ENCODE measurements around the gene NCOA7.

Gene NCOA7

DNA sequence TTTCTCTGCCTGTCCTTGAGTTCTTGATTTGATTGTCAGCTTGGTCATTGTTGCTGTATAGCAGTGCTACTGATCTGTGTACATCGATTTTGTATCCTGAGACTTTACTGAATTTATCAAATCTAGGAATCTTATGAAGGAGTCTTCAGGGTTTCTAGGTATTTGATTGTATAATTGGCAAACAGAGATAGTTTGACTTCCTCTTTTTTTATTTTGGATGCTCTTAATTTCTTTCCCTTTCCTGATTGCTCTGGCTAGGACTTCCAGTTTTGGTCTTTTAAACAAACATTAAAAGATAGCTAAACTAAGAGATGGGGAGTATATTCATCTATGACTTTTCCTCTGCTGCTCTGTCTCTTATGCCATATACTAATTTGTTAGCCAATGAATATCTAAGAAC lies 62.4 kb downstream of the NCOA7 start:
- CTCF ChIA-PET, result interaction anchor here (1.0 to 1.4 kb wide), 3 partner anchors 10 to 20 kb away, joined by 3 to 4 read pairs (median 3); no protein-coding TSS in a partner anchor

DNA sequence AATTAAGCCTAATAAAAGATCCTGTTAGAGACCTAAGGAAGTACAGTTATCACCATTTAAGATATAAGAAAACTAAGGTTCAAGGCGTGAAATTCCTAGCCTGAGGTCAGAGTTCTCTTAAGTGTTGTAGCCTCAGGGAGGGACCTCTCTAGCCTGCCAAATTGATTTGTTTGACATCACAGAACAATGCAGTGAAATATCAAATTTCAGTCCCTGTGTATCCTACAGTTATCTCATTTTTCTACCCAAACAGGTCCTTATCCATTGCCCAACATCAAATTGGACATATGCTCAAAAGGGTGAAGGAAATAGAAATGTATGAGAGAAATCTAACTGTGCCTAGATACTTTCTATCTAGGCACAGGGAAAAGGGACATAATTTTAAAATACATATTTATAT lies 63.0 kb downstream of the NCOA7 start:
- DNase-seq (ENCODE audit: extremely low spot score), result no peak
- ChIA-PET CTCF (no interaction called here), POLR2A (no interaction called here)
- TF ChIP-seq, protein P1, sequence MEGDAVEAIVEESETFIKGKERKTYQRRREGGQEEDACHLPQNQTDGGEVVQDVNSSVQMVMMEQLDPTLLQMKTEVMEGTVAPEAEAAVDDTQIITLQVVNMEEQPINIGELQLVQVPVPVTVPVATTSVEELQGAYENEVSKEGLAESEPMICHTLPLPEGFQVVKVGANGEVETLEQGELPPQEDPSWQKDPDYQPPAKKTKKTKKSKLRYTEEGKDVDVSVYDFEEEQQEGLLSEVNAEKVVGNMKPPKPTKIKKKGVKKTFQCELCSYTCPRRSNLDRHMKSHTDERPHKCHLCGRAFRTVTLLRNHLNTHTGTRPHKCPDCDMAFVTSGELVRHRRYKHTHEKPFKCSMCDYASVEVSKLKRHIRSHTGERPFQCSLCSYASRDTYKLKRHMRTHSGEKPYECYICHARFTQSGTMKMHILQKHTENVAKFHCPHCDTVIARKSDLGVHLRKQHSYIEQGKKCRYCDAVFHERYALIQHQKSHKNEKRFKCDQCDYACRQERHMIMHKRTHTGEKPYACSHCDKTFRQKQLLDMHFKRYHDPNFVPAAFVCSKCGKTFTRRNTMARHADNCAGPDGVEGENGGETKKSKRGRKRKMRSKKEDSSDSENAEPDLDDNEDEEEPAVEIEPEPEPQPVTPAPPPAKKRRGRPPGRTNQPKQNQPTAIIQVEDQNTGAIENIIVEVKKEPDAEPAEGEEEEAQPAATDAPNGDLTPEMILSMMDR (IDR thresholded peaks at IDR 0.05; ENCODE audit: control extremely low read depth, extremely low read depth, low read depth, missing control alignments), result no peak

More for the DNA sequence above, 62.4 kb downstream of the NCOA7 start:
- DNase-seq (ENCODE audit: extremely low spot score), result no peak
- POLR2A ChIA-PET, result no interaction called here
- TF ChIP-seq, protein P1 (IDR thresholded peaks at IDR 0.05; ENCODE audit: control extremely low read depth, extremely low read depth, low read depth, missing control alignments), result no peak

DNA sequence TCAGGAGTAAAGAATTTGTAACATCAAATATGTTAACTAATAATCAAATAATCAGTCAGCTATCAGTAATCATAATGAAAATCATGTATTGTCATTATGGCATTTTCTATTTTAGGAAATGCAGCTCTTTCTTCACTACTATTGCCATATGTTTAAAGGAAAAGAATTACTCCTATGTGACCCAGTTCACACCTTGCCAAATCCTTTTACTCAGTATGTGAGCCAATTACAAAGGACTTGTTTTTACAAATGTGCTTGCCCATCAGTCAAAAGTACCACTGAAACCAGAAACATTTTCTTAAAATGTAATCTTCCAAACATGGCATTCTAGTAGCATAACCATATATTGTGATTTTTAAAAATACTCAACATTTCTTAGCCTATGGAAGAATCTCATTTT lies 63.6 kb downstream of the NCOA7 start:
- CTCF ChIA-PET, result no interaction called here
- POLR2A ChIA-PET, result no interaction called here
- TF ChIP-seq, protein P1 (IDR thresholded peaks at IDR 0.05; ENCODE audit: control extremely low read depth, extremely low read depth, low read depth, missing control alignments), result no peak
- DNase-seq (ENCODE audit: extremely low spot score), result no peak

DNA sequence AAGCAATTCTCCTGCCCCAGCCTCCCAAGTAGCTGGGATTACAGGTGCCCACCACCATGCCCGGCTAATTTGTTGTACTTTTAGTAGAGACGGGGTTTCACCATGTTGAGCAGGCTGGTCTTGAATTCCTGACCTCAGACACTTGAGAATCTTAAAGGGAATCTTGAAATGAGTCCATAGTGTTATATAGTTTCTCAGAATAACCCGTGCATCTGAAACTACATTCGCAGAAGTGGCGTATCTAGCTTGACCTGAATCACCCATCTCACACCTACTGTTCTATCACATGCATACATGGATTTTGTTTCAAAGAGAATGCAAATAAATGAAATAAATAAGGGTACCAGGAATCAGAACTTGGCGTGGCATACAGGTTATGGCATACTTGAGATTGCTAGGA lies 65.0 kb downstream of the NCOA7 start:
- DNase-seq (ENCODE audit: extremely low spot score), result no peak
- ChIA-PET POLR2A (no interaction called here), CTCF (interaction anchor here (1.2 to 2.9 kb wide), 2 partner anchors 101 to 118 kb away, joined by 5 to 11 read pairs; partner anchors contain the start of gene HINT3)
- TF ChIP-seq, protein P1 (IDR thresholded peaks at IDR 0.05; ENCODE audit: control extremely low read depth, extremely low read depth, low read depth, missing control alignments), result no peak

DNA sequence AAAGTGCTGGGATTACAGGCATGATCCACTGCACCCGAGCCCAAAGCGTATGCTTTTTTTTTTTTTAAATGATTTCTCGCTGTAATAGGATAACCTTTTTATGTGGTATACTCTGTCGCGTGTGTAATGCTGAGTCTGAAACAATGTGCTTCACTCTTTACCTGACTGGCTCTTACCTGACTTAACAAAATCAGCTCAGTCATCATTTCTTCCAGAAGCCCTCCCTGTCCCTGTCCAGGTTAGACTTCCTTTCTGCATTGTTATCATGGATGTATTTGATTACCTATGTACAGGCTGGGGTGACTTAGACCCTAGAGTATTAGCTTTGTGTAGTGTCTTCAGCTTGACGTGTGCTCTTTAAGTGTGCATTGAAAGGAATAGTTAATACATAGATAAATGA lies 67.1 kb downstream of the NCOA7 start:
- ChIA-PET POLR2A (no interaction called here), CTCF (interaction anchor here (0.7 to 3.2 kb wide), 23 partner anchors 8 to 116 kb away, joined by 3 to 18 read pairs (median 6); partner anchors contain the start of genes HINT3 and NCOA7)
- DNase-seq (ENCODE audit: extremely low spot score), result no peak
- TF ChIP-seq, protein P1 (IDR thresholded peaks at IDR 0.05; ENCODE audit: control extremely low read depth, extremely low read depth, low read depth, missing control alignments), result no peak

DNA sequence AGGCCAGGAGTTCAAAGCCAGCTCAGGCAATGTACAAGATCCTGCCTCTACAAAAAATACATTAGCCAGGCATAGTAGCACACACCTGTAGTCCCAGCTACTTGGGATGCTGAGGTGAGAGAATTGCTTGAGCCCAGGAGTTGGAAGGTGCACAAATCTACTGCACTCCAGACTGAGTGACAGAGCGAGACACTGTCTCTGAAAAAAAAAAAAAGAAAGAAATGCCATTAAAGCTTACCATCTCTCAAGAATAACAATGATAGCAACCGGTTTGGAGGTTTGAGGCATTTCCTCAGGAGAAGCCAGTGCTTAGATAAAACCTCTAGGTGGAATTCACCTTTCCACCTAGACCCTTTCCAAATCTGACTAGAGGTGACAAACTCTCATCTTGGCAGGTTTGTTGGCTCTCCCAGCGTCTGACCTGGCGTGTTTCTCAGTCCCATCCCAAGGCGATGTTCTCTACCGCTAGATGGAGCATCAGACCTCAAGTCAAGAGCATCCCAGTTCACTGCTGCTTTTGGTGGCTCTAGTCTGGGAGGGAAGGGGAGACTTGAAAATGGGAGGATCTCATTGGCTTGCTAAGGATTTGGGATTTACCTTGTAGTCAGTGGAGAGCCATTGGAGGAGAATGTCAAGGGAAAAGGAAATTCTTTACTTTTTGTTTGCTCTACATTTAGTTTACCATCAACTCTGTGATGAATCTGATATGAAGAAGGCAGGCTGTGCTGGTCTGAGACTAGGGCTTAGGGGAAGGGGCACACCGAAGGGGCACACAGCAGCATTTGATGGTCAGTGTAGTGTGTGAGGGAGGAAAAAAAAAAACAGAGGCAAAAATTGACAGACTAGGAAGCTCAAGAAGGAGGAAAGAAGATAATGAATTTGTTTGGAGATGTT lies 67.9 kb downstream of the NCOA7 start:
- peak; percentile 45 for DNase-seq (ENCODE audit: extremely low spot score)
- ChIA-PET CTCF (interaction anchor here (0.7 to 3.2 kb wide), 21 partner anchors 10 to 116 kb away, joined by 3 to 18 read pairs (median 6); partner anchors contain the start of genes HINT3 and NCOA7), POLR2A (no interaction called here)
- TF ChIP-seq, protein P1 (IDR thresholded peaks at IDR 0.05; ENCODE audit: control extremely low read depth, extremely low read depth, low read depth, missing control alignments), result peak; percentile 62
